ENCODE results near the gene TMEM41B.

DNA sequence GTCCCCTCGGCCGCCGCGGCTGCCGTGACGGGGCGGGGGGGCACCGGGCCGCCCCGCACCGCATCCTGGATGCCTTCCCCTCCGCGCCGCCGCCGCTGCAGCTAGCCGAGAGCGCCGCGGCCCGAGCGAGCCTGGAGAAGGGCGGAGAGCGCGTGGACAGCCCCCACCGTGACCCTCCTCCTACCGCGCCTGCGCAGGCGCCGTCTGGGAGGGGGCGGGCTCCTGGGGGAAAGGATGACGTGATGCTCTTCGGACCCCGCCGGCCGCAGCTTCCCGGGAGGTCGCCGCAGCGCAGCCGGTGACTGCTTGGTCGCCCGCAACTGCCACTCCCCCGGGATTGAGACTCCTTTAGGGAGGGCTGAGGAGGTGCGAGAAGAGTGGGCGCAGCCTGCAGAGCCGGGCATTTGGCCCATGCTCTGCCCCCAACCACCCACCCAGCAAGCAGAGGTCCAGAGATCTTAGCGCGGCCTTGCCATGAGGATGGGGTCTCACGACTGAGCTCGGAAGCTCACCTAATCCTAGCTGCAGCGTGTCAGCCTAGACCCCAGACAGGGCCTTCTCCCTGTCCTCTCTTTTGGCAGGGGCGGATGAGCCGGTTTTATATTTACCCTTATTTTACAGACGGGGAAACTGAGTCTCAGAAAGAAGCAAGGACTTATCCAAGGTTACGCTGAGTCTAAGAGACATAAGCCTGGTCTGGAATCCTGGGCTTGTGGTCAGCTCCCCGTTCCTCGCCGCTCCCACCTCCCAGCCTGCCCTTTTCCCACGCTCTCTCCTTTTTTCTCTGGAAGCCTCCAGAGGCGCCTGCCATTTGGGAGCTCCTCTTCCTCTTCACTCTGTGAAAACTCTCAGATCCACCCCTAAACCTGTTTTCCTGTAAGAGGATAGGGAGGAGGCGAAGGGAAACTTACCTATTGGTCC is 48.9 kb downstream of the TMEM41B start, which contains the start of gene DENND5A:
- TF ChIP-seq, protein P1, sequence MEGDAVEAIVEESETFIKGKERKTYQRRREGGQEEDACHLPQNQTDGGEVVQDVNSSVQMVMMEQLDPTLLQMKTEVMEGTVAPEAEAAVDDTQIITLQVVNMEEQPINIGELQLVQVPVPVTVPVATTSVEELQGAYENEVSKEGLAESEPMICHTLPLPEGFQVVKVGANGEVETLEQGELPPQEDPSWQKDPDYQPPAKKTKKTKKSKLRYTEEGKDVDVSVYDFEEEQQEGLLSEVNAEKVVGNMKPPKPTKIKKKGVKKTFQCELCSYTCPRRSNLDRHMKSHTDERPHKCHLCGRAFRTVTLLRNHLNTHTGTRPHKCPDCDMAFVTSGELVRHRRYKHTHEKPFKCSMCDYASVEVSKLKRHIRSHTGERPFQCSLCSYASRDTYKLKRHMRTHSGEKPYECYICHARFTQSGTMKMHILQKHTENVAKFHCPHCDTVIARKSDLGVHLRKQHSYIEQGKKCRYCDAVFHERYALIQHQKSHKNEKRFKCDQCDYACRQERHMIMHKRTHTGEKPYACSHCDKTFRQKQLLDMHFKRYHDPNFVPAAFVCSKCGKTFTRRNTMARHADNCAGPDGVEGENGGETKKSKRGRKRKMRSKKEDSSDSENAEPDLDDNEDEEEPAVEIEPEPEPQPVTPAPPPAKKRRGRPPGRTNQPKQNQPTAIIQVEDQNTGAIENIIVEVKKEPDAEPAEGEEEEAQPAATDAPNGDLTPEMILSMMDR (conservative IDR thresholded peaks at IDR 0.05), result no peak
- peak; percentile 73; the same call in 1 of the 2 replicates for TF ChIP-seq ZFX (IDR thresholded peaks at IDR 0.05)
